HepG2 (cell line): Measurements from ENCODE around the gene ADH5. TPM values are rescaled to one million over a fixed set of nuclear protein-coding genes. Genes with fewer than 3 reads are reported as not detected.

Experiments used
- ATF4 ChIP-seq, 2 experiments: fragments of 450-650 bp in 1 of 2; sonication (generic) in 1 of 2; formaldehyde crosslinking; IDR thresholded peaks; 2 replicates each; pipeline versions ENCODE4 v1.5.0 to v1.8.0; 2020 to 2022; ENCODE audit warnings: mild to moderate bottlenecking in 1 of 2, missing genetic modification reagents in 1 of 2
- ELK4 ChIP-seq: sonication (generic); formaldehyde crosslinking; IDR thresholded peaks from 2 replicates; pipeline ENCODE4 v1.9.0; 2021; ENCODE audit warnings: missing genetic modification reagents, borderline replicate concordance
- GABPA ChIP-seq, 2 experiments: IDR thresholded peaks; 2 replicates each; pipeline ENCODE4 v1.6.1; 2011 to 2016; ENCODE audit warnings: low read depth in 2 of 2, low read length in 1 of 2, missing biosample characterization in 1 of 2, missing genetic modification characterization in 1 of 2
- HOXA5 ChIP-seq: sonication (generic); formaldehyde crosslinking; IDR thresholded peaks from 2 replicates; pipeline ENCODE4 v1.4.0; 2020; ENCODE audit warnings: missing genetic modification reagents
- KAT2B ChIP-seq: fragments of 150-350 bp; IDR thresholded peaks from 2 replicates; pipeline ENCODE4 v1.6.1; 2014; ENCODE audit warnings: low read depth, low read length, borderline replicate concordance
- KDM4B ChIP-seq: sonication (generic); formaldehyde crosslinking; IDR thresholded peaks from 2 replicates; pipeline ENCODE4 v1.4.0; 2020; ENCODE audit warnings: missing genetic modification reagents
- MED1 ChIP-seq: sonication (generic); formaldehyde crosslinking; IDR thresholded peaks from 2 replicates; pipeline ENCODE4 v1.4.0; 2020; ENCODE audit warnings: missing genetic modification reagents
- MED8 ChIP-seq: sonication (generic); formaldehyde crosslinking; IDR thresholded peaks from 2 replicates; pipeline ENCODE4 v1.8.1; 2023; ENCODE audit warnings: mild to moderate bottlenecking, missing genetic modification reagents; ENCODE audit not compliant: insufficient replicate concordance
- MTF1 ChIP-seq: sonication (generic); formaldehyde crosslinking; IDR thresholded peaks from 2 replicates; pipeline ENCODE4 v1.5.0; 2020; ENCODE audit warnings: missing genetic modification reagents
- MYPOP ChIP-seq: sonication (generic); formaldehyde crosslinking; IDR thresholded peaks from 2 replicates; pipeline ENCODE4 v1.8.1; 2023; ENCODE audit warnings: mild to moderate bottlenecking, moderate library complexity, missing genetic modification reagents
- NR2F1 ChIP-seq, 2 experiments: fragments of 450-650 bp in 1 of 2; formaldehyde crosslinking in 1 of 2; IDR thresholded peaks; 2 replicates each; pipeline versions ENCODE4 v1.5.0 to v1.6.1; 2016 to 2020; ENCODE audit warnings: mild to moderate bottlenecking in 1 of 2, missing compliant biosample characterization in 1 of 2, missing genetic modification reagents in 1 of 2, moderate library complexity in 1 of 2
- PAF1 ChIP-seq: IDR thresholded peaks from 2 replicates; pipeline ENCODE4 v1.6.1; 2016; ENCODE audit warnings: missing genetic modification reagents, missing compliant biosample characterization
- SPEN ChIP-seq: sonication (generic); formaldehyde crosslinking; IDR thresholded peaks from 2 replicates; pipeline ENCODE4 v1.5.1; 2020; ENCODE audit warnings: low read depth, mild to moderate bottlenecking, missing genetic modification reagents
- TRIM24 ChIP-seq: sonication (generic); formaldehyde crosslinking; IDR thresholded peaks from 2 replicates; pipeline ENCODE4 v1.8.0; 2022; ENCODE audit warnings: mild to moderate bottlenecking, missing genetic modification reagents
- UBTF ChIP-seq: sonication (generic); formaldehyde crosslinking; IDR thresholded peaks from 2 replicates; pipeline ENCODE4 v1.4.0; 2020; ENCODE audit warnings: mild to moderate bottlenecking, missing genetic modification reagents
- ZNF552 ChIP-seq: sonication (generic); formaldehyde crosslinking; IDR thresholded peaks from 2 replicates; pipeline ENCODE4 v1.9.0; 2022; ENCODE audit warnings: missing genetic modification reagents, mild to moderate bottlenecking, borderline replicate concordance
- ZNF572 ChIP-seq: sonication (generic); formaldehyde crosslinking; IDR thresholded peaks from 2 replicates; pipeline ENCODE4 v1.5.1; 2020; ENCODE audit warnings: mild to moderate bottlenecking, missing genetic modification reagents
- ZNF598 ChIP-seq: sonication (generic); formaldehyde crosslinking; IDR thresholded peaks from 2 replicates; pipeline ENCODE4 v1.5.1; 2020; ENCODE audit warnings: mild to moderate bottlenecking, missing genetic modification reagents, borderline replicate concordance
- ZNF724P ChIP-seq: sonication (generic); formaldehyde crosslinking; IDR thresholded peaks from 2 replicates; pipeline ENCODE4 v1.8.0; 2022; ENCODE audit warnings: missing genetic modification reagents, borderline replicate concordance
- ZNF737 ChIP-seq: sonication (generic); formaldehyde crosslinking; IDR thresholded peaks from 2 replicates; pipeline ENCODE4 v1.5.0; 2020; ENCODE audit warnings: missing genetic modification reagents, mild to moderate bottlenecking, borderline replicate concordance
- ZNF780A ChIP-seq: sonication (generic); formaldehyde crosslinking; IDR thresholded peaks from 2 replicates; pipeline ENCODE4 v1.8.0; 2022; ENCODE audit warnings: mild to moderate bottlenecking, missing genetic modification reagents, moderate library complexity
- polyA plus RNA-seq, 8 experiments: library from polyadenylated mRNA; depleted of rRNA in 3 of 8; stranded (reverse) in 7 of 8; unstranded in 1 of 8; fragments of >200 nt; fragmentation: Illumina TruSeq in 4 of 8; extraction: Trizol in 4 of 8; gene quantifications; 2 replicates each; pipeline versions ENCODE4 v1.2.1 to v1.2.3, GENCODE V29; 2011 to 2016; ENCODE audit warnings: low read depth in 4 of 8, missing spikeins in 1 of 8, mixed read lengths in 1 of 8; ENCODE audit not compliant: insufficient read depth in 1 of 8
- total RNA-seq, 5 experiments: library from RNA; depleted of rRNA; stranded (reverse); fragments of >200 nt; fragmentation: Illumina TruSeq; extraction: Trizol; gene quantifications; 2 replicates each; pipeline ENCODE4 v1.2.3, GENCODE V29; 2016; ENCODE audit warnings: low read depth in 1 of 5

The ADH5 gene
- total and polyA plus RNA-seq, 2 of the 13 experiments (the other 11 are each of a cell fraction or from before 2014, with no cell fraction given) = 349 to 512 TPM

GRCh38 chr4:99088481-99089365 is at the start of gene ADH5 (continued):
- TF ChIP-seq PAF1 (CRISPR knock-in tag) = no peak
- 0 out of 2 replicates have a peak, but pooled peaks have one; percentile 34 for TF ChIP-seq ZNF572
- no peak for TF ChIP-seq ZNF552 (CRISPR knock-in tag)
- no peak for TF ChIP-seq ZNF598 (CRISPR knock-in tag)
- peak; percentile 12; the same call in 1 of the 2 replicates for TF ChIP-seq MYPOP (CRISPR knock-in tag)
- TF ChIP-seq ZNF724P (CRISPR knock-in tag) = no peak; the same call in 1 of the 2 replicates
- no peak for TF ChIP-seq ATF4 (CRISPR knock-in tag; IDR thresholded peaks at IDR 0.05)
- TF ChIP-seq UBTF = peak; percentile 68
- peak; percentile 66 for TF ChIP-seq ZNF737
- TF ChIP-seq GABPA (IDR thresholded peaks at IDR 0.05; ENCODE audit: low read depth, low read length) = peak; percentile 61
- peak; percentile 84 for TF ChIP-seq GABPA (CRISPR knock-in tag; IDR thresholded peaks at IDR 0.05; ENCODE audit: low read depth)
- TF ChIP-seq MTF1 (CRISPR knock-in tag) = 0 out of 2 replicates have a peak, but pooled peaks have one; percentile 45
- TF ChIP-seq KAT2B = no peak
- TF ChIP-seq NR2F1 (CRISPR knock-in tag; IDR thresholded peaks at IDR 0.05) = no peak
- TF ChIP-seq ZNF780A = no peak
- peak; percentile 58 for TF ChIP-seq SPEN
- peak; percentile 87 for TF ChIP-seq HOXA5 (CRISPR knock-in tag)
- no peak for TF ChIP-seq KDM4B (CRISPR knock-in tag)
- peak; percentile 61 for TF ChIP-seq MED1 (CRISPR knock-in tag)
- no peak for TF ChIP-seq TRIM24 (CRISPR knock-in tag)
- no peak for TF ChIP-seq ELK4 (CRISPR knock-in tag)
- no peak for TF ChIP-seq MED8 (CRISPR knock-in tag)
